Sigmoid colon (tissue), 7 donors: Measurements from ENCODE around the gene SCARF1. TPM values are rescaled to one million over a fixed set of nuclear protein-coding genes. Genes with fewer than 3 reads are reported as not detected.

Experiments used
- DNase-seq: peaks from one replicate; pipeline ENCODE4 v3.0.0-alpha.2; 2019
- H3K27ac ChIP-seq, 4 donors: fragments of 200-600 bp; sonication (generic); one replicate each; pipeline ENCODE4 v1.5.1; 2016 to 2019; ENCODE audit warnings: mild to moderate bottlenecking in 1 of 4
- H3K27me3 ChIP-seq, 3 donors: fragments of 200-600 bp; sonication (generic); one replicate each; pipeline ENCODE4 v1.5.1; 2019; ENCODE audit warnings: mild to moderate bottlenecking in 1 of 3
- H3K36me3 ChIP-seq, 4 donors: fragments of 200-600 bp; sonication (generic); one replicate each; pipeline ENCODE4 v1.5.1; 2016 to 2019
- H3K4me1 ChIP-seq, 4 donors: fragments of 200-600 bp; sonication (generic); one replicate each; pipeline ENCODE4 v1.5.1; 2017 to 2019
- H3K4me3 ChIP-seq, 4 donors: fragments of 200-600 bp; sonication (generic); one replicate each; pipeline ENCODE4 v1.5.1; 2017 to 2019; ENCODE audit warnings: mild to moderate bottlenecking in 2 of 4, moderate library complexity in 1 of 4
- H3K9me3 ChIP-seq, 4 donors: fragments of 200-600 bp in 3 of 4; sonication (generic) in 3 of 4; one replicate each; pipeline versions ENCODE4 v1.5.1 to v1.6.1; 2013 to 2019
- EP300 ChIP-seq, 4 donors: sonication (generic); formaldehyde crosslinking; IDR thresholded peaks; one replicate each; pipeline ENCODE4 v1.6.1; 2017; ENCODE audit warnings: antibody characterized with exemption in 4 of 4
- POLR2A ChIP-seq, 2 donors: fragments of 450-650 bp; IDR thresholded peaks; one replicate each; pipeline ENCODE4 v1.6.1; 2016; ENCODE audit warnings: antibody characterized with exemption in 2 of 2, mild to moderate bottlenecking in 2 of 2, moderate library complexity in 2 of 2
- POLR2AphosphoS5 ChIP-seq, 4 donors: sonication (generic); formaldehyde crosslinking; IDR thresholded peaks; one replicate each; pipeline ENCODE4 v1.6.1; 2017; ENCODE audit warnings: antibody characterized with exemption in 4 of 4
- WGBS, 2 donors: extraction: QIAGEN DNeasy Blood & Tissue Kit; methylation state at CpG; one replicate each; pipeline ENCODE4 v1.1.7; 2013; 5-methylcytosine and 5-hydroxymethylcytosine counted together
- intact Hi-C: fragments of 100-400 bp; cut with DNase I; formaldehyde crosslinking; loops from one replicate; pipeline ENCODE4 v1.15.1; 2023
- polyA plus RNA-seq, 3 donors: library from polyadenylated mRNA; stranded (reverse); fragments of 200-250 nt; gene quantifications; one replicate each; pipeline ENCODE4 v1.2.3, GENCODE V29; 2013
- total RNA-seq, 4 donors: library from RNA; depleted of rRNA; stranded (reverse); fragments of >200 nt; gene quantifications; one replicate each; pipeline ENCODE4 v1.1.0, GENCODE V29; 2016
- TF ChIP-seq, protein P1 (sequence below), 4 experiments: fragments of 450-650 bp in 3 of 4; fragments of 200-600 bp in 1 of 4; IDR thresholded peaks; one replicate each; pipeline ENCODE4 v1.5.1; 2016 to 2019; ENCODE audit warnings: antibody characterized with exemption in 4 of 4, mild to moderate bottlenecking in 3 of 4, moderate library complexity in 2 of 4
- donor health status: healthy with polysubstance abuse.
- donor health status: Bipolar disorder and iron deficiency.
- donor health status: healthy.

Gene SCARF1
- total and polyA plus RNA-seq, 7 donors: 2.1 to 10.2 (median 5.4) TPM

DNA sequence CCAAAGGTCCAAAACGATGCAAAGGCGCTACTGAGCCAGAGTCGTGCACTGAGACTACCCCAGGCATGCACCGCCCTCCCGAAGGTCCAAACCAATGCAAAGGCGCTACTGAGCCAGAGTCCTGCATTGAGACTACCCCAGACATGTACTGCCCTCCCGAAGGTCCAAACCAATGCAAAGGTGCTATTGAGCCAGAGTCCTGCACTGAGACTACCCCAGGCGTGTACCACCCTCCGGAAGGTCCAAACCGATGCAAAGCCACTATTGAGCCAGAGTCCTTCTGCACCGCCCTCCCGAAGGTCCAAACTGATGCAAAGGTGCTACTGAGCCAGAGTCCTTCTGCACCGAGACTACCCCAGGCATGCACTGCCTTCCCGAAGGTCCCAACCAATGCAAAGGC lies 44.0 kb downstream of the SCARF1 start:
- no peaks in the 10 kb centered on the region for H3K4me1 ChIP-seq
- H3K4me3 ChIP-seq: no peak overlapping the region
- no peaks in the 10 kb centered on the region for H3K36me3 ChIP-seq
- no peaks in the 10 kb centered on the region for H3K9me3 ChIP-seq
- DNase-seq: no peak
- TF ChIP-seq, protein P1, sequence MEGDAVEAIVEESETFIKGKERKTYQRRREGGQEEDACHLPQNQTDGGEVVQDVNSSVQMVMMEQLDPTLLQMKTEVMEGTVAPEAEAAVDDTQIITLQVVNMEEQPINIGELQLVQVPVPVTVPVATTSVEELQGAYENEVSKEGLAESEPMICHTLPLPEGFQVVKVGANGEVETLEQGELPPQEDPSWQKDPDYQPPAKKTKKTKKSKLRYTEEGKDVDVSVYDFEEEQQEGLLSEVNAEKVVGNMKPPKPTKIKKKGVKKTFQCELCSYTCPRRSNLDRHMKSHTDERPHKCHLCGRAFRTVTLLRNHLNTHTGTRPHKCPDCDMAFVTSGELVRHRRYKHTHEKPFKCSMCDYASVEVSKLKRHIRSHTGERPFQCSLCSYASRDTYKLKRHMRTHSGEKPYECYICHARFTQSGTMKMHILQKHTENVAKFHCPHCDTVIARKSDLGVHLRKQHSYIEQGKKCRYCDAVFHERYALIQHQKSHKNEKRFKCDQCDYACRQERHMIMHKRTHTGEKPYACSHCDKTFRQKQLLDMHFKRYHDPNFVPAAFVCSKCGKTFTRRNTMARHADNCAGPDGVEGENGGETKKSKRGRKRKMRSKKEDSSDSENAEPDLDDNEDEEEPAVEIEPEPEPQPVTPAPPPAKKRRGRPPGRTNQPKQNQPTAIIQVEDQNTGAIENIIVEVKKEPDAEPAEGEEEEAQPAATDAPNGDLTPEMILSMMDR (IDR thresholded peaks at IDR 0.05): no peak
- TF ChIP-seq POLR2AphosphoS5 (IDR thresholded peaks at IDR 0.05) (no peak), POLR2A (IDR thresholded peaks at IDR 0.05) (no peak), EP300 (IDR thresholded peaks at IDR 0.05) (no peak)
- WGBS, 2 donors: 98% methylated on average over 14 of the region's 14 CpGs
- H3K27ac ChIP-seq: no peak overlapping the region
- intact Hi-C loops: no loop called here
- H3K27me3 ChIP-seq: no peaks in the 10 kb centered on the region

DNA sequence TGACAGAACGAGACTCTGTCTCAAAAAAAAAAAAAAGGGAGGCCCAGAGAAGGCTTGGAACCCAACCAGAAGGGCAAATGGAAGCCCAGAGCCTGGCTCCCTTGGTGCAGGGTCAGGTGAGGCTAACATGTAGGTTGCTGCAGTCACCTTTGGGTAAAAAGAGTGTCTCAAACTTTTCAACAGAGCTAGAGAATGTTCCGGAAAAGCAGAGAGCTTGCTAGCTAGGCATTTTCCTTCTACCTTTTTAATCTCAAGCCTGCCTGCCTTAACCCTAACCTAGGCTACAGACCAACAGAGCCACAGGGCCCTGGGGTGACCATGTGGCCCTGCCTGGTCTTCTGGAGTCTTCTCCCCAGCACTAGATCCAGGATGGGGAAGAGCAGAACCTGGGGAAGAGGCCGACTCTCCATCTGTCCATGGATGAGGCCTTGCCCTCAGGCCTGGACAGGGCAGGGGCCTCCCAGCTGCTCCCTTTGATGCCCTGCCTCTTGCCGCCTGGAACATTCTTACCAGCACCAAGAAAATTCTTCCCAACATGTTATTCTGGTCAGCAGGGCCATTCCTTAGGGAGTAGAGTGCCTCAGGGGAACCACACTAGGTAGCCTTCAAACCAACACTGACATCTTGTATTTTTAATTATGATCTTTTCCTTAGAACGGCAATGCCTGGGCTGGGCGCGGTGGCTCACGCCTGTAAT lies 47.0 kb downstream of the SCARF1 start:
- no peak for DNase-seq
- H3K27ac ChIP-seq: no peak overlapping the region
- H3K4me1 ChIP-seq: no peaks in the 10 kb centered on the region
- TF ChIP-seq, protein P1 (IDR thresholded peaks at IDR 0.05): no peak
- TF ChIP-seq POLR2A (IDR thresholded peaks at IDR 0.05) (no peak), EP300 (IDR thresholded peaks at IDR 0.05) (no peak), POLR2AphosphoS5 (IDR thresholded peaks at IDR 0.05) (no peak)
- no peaks in the 10 kb centered on the region for H3K9me3 ChIP-seq
- intact Hi-C loops: no loop called here
- 86 to 92% methylated on average over 8 of the region's 8 CpGs for WGBS, 2 donors
- no peaks in the 10 kb centered on the region for H3K27me3 ChIP-seq
- H3K4me3 ChIP-seq: no peak overlapping the region
- no peaks in the 10 kb centered on the region for H3K36me3 ChIP-seq

DNA sequence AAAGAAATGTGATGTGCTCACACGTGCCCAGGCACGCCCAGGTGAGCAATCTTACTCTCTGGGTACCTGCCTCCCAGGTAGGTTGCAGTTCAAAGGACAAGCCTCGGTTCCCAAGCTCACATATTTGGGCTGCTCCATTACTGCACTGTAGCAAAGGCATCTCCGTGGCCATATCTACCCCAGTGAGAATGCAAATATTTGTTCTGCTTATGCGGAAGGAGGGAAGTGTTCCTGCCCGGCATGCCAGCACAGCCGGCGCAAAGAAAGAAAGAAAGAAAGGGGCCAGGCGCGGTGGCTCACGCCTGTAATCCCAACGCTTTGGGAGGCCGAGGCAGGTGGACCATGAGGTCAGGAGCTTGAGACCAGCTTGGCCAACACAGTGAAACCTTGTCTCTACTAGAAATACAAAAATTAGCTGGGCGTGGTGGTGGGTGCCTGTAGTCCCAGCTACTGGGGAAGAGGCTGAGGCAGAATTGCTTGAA lies 47.6 kb downstream of the SCARF1 start:
- TF ChIP-seq POLR2AphosphoS5 (IDR thresholded peaks at IDR 0.05) (no peak), EP300 (IDR thresholded peaks at IDR 0.05) (no peak), POLR2A (IDR thresholded peaks at IDR 0.05) (no peak)
- TF ChIP-seq, protein P1 (IDR thresholded peaks at IDR 0.05): no peak
- 20 to 68% methylated on average over 14 of the region's 14 CpGs for WGBS, 2 donors
- Histone ChIP-seq H3K27ac (no peak overlapping the region), H3K9me3 (no peaks in the 10 kb centered on the region), H3K27me3 (no peaks in the 10 kb centered on the region), H3K4me1 (no peaks in the 10 kb centered on the region), H3K4me3 (no peak overlapping the region), H3K36me3 (no peaks in the 10 kb centered on the region)
- intact Hi-C loops: no loop called here
- DNase-seq: no peak

DNA sequence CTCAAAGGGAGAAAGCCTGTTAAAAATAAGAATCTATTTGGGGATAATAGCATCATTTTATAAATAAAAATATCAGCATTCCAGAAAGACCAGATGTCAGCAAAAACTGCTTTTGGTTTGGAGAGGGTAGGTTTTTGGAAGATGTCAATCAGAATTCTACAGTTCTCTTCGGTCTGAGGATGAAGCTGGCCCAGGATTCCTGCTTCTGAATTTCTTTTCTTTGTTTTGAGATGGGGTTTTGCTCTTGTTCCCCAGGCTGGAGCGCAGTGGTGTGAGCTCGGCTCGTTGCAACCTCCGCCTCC lies 52.0 kb downstream of the SCARF1 start:
- no peak for DNase-seq
- WGBS, 2 donors: 89 to 90% methylated on average over 5 of the region's 5 CpGs
- no peak overlapping the region for H3K27ac ChIP-seq

More for the DNA sequence above, 52.0 kb downstream of the SCARF1 start:
- H3K9me3 ChIP-seq: no peaks in the 10 kb centered on the region
- intact Hi-C loops: no loop called here
- no peaks in the 10 kb centered on the region for H3K27me3 ChIP-seq
- peaks cover 0 to 3% (median 0%) of the 10 kb centered on the region in 4 donors for H3K36me3 ChIP-seq
- H3K4me1 ChIP-seq: peaks cover 0 to 19% (median 17%) of the 10 kb centered on the region in 4 donors
- H3K4me3 ChIP-seq: no peak overlapping the region
- TF ChIP-seq, protein P1 (IDR thresholded peaks at IDR 0.05): no peak
- TF ChIP-seq EP300 (IDR thresholded peaks at IDR 0.05) (no peak), POLR2AphosphoS5 (IDR thresholded peaks at IDR 0.05) (no peak), POLR2A (IDR thresholded peaks at IDR 0.05) (no peak)
